Measurements from ENCODE around the gene ZBTB42. TPM values are rescaled to one million over a fixed set of nuclear protein-coding genes. Genes with fewer than 3 reads are reported as not detected.
"Not testable (repeated sequence)": the region's sequence is repeated elsewhere in the genome, so short reads cannot be mapped to it uniquely, and the experiment has no call there.

The ZBTB42 gene
- polyA plus RNA-seq, 5 donors: 6.1 to 11.9 (median 6.5) TPM

GRCh38 chr14:104805941-104806624, 5.2 kb downstream of the ZBTB42 start:
- DNase-seq: no peak

- DNase-seq: no peak
These were observed 5.9 kb downstream of the ZBTB42 start for GRCh38 chr14:104806625-104807465.

- DNase-seq: no peak
These were observed 7.6 kb downstream of the ZBTB42 start for GRCh38 chr14:104808456-104808855.

GRCh38 chr14:104810316-104810715, 9.4 kb downstream of the ZBTB42 start:
- no peak for DNase-seq

- no peak for DNase-seq
These were observed 12.4 kb downstream of the ZBTB42 start for GRCh38 chr14:104813286-104813685.

- not testable (repeated sequence) for DNase-seq
These were observed 13.8 kb downstream of the ZBTB42 start for GRCh38 chr14:104814701-104815100.

- DNase-seq: no peak
These were observed 15.6 kb downstream of the ZBTB42 start for GRCh38 chr14:104816616-104816884.

GRCh38 chr14:104817930-104818713, 17.2 kb downstream of the ZBTB42 start:
- DNase-seq: no peak

- no peak for DNase-seq
These were observed 17.8 kb downstream of the ZBTB42 start for GRCh38 chr14:104818714-104819161.

GRCh38 chr14:104819361-104819781, 18.5 kb downstream of the ZBTB42 start:
- no peak for DNase-seq

- no peak for DNase-seq
These were observed 19.8 kb downstream of the ZBTB42 start for GRCh38 chr14:104820669-104821228.

GRCh38 chr14:104821229-104821945, 20.5 kb downstream of the ZBTB42 start:
- no peak for DNase-seq

- no peak for DNase-seq
These were observed 21.2 kb downstream of the ZBTB42 start for GRCh38 chr14:104821971-104822608.

GRCh38 chr14:104822821-104823615, 22.1 kb downstream of the ZBTB42 start:
- no peak for DNase-seq

- DNase-seq: no peak
These were observed 23.6 kb downstream of the ZBTB42 start for GRCh38 chr14:104824353-104824997.

- DNase-seq: peak; percentile 78 to 81
These were observed 25.4 kb downstream of the ZBTB42 start for GRCh38 chr14:104826189-104826860.

GRCh38 chr14:104826861-104827176, 25.9 kb downstream of the ZBTB42 start:
- no peak for DNase-seq

- peak in 1 of 2 donors; percentile 31 for DNase-seq
These were observed 26.5 kb downstream of the ZBTB42 start for GRCh38 chr14:104827177-104828055.

Measured in right lung (tissue), 5 donors.